Activated effector memory CD4-positive, alpha-beta T cell treated with Interleukin-2 at 50 U/mL for 16 hours (primary cell): ENCODE data around the gene AOX1.
"Not testable (repeated sequence)": the region's sequence is repeated elsewhere in the genome, so short reads cannot be mapped to it uniquely, and the experiment has no call there.

Source experiments
- DNase-seq: peaks from one replicate; pipeline ENCODE4 v3.0.0-alpha.2; 2020

AOX1 gene

GRCh38 chr2:200631287-200631686 lies 45.5 kb downstream of the AOX1 start:
- no peak for DNase-seq

DNA sequence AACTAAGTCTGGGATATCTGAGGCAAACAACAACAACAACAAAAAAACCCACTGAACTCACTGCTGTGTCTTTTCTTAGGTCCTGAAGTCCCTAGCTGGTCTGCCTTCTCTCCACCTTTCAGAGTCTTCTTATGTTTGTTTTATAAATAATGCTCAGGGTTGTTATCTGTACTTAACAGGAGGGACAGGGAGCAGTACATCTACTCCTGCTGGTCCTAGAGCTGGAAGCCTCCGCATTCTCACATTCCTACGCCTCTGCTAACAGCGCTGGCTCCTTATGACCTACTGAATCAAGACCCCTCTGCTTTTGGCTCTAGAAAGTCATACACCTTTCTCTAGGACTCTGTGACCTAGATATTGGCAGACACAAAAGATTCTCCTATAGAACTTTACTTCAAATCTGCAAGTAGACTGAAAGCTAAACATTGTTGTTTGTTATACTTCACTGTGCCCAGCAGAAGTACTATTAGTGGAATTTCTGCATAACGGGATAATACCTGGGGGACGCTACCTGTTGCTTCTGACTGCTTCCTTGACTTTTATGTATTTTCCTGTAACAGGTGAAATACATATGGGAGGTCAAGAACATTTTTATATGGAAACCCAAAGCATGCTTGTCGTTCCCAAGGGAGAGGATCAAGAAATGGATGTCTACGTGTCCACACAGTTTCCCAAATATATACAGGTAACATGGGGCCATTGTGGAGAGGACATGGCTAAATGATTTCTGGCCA lies 48.6 kb downstream of the AOX1 start:
- no peak for DNase-seq

DNA sequence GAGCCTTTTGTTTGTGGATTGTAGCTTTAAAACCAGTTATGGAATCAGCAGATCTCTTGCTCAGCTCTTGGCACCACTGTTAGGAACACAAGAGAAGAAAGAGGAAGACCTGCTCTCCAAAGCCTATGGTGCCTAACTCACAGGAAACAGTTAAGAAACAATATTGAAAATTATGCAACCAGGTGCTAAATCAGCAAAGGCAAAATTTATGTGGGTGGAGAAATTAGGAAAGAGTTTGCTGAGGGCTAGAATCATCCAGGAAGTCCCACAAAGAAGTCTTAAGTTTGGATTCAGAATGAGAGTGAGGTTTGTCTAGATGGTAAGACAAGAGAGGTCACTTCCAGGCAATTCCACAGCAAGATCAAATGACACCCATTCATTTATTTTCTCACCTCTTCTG lies 49.4 kb downstream of the AOX1 start:
- DNase-seq: no peak

DNA sequence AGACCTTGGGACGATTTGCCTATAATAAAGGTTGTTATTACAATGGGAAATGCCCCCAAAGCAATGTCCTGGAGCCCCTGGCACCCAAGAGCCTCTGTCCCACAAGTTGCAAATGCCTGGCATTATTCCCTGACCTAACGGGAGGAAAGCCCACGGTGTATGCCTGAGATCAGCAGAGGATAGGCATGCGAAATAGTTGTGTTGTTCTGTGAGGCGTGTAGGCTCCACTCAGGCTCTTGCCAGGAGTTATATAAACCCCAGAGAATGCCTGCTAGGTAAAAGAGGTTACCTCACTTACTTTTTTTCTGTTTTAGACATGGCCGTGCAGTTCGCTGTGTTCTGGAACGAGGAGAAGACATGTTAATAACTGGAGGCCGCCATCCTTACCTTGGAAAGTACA lies 52.1 kb downstream of the AOX1 start:
- DNase-seq: no peak

DNA sequence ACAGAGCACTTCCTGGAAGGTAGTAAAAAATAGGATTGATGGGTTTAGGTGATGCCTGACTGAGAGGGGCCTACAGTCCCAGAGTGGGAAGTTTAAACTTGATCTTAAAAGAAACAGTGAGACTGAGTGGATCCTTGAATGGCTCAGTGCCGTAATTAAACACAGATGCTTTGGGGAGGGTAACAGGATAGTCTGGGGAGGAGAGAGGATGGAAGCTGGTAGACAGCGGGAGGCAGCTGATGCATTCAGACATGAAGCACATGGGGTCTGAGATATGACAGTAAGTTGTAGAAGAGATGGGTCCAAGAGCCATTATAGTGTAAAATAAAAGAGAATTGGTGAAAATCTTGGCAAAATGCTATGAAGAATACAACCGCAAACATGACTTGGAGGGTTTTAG lies 54.4 kb downstream of the AOX1 start:
- no peak for DNase-seq

- no peak for DNase-seq
Measured at GRCh38 chr2:200640901-200641300, 55.1 kb downstream of the AOX1 start.

GRCh38 chr2:200648518-200649281 lies 62.9 kb downstream of the AOX1 start:
- DNase-seq: not testable (repeated sequence)

- no peak for DNase-seq
Measured at GRCh38 chr2:200649724-200650123, 63.9 kb downstream of the AOX1 start.

DNA sequence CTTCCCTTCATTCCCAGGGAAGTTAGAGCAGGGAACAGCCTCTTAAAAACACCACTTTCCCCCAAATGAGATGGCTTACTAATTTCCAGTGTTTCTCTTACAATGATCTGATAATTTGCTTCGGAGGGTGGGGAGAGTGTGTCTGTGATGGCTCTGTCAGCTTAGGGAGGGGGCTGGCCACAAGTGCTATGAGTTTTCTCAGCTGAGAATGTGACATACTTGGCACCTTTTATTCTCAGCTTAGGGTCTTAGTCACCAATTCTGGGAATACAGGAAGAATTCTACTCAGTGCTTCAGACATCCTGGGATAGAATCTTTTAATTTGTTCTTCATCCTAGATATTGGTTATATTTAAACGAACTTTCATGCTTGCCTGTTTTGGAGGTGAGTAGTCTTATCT lies 64.4 kb downstream of the AOX1 start:
- DNase-seq: no peak

GRCh38 chr2:200652158-200652557 lies 66.3 kb downstream of the AOX1 start:
- no peak for DNase-seq

- no peak for DNase-seq
Measured at GRCh38 chr2:200653021-200653420, 67.2 kb downstream of the AOX1 start.

DNA sequence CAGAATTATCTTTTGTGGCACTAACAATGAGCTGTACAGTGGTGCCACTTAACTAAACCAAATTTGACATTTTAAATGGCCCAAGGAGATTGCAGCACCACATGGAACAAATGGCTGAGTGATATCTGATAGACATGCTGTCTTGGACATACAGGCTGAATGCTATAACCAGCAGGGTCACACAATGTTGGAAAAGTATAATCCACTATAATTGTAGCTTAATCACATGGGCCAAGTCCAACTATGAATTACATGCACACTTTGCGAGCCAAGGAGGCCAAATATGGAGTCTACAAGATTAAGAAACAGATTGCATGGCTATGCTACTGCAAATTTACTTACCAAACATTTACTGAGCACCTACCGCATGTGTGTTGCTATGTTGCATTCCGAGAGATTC lies 69.0 kb downstream of the AOX1 start:
- no peak for DNase-seq

- DNase-seq: no peak
Measured at GRCh38 chr2:200655918-200656580, 70.2 kb downstream of the AOX1 start.

- no peak for DNase-seq
Measured at GRCh38 chr2:200658278-200658864, 72.6 kb downstream of the AOX1 start.

DNA sequence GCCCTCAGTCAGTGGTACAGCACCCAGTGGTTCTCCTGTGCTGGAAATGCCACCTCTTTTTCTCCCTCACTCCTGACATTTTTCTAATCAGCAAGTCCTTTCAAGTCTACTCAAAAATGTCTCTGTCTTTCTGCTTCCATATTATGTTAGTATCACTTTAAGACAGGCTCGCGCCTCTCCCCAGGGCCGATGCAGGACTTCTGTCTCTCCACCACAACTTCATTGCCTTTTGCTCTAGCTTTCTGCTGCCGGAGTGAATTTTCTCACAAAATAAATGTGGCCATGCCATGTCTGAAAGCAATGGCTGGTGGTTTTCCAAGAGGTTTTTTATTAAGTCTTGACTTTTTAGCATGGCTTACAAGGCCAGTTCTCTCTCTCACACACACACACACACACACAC lies 73.6 kb downstream of the AOX1 start:
- DNase-seq: no peak

DNA sequence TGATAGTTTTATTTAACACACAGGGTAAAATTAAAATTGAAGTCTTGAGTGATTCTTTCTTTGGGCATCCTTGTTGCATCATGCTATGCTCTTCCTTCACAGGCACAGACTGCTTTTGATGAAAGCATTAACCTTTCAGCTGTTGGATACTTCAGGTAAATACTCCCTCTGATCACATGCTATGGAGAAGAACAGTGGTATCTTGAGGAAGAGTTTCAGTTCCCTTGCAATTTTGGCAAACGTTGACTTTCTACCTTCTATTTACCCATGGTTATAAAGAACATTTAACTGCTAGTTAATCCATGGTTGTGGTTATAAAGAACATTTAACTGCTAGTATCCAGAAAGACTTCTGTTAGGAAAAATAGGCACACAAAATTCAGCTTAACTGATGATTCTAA lies 75.7 kb downstream of the AOX1 start:
- no peak for DNase-seq

- DNase-seq: no peak
Measured at GRCh38 chr2:200662727-200663126, 76.9 kb downstream of the AOX1 start.

- DNase-seq: no peak
Measured at GRCh38 chr2:200664770-200665494, 79.1 kb downstream of the AOX1 start.

DNA sequence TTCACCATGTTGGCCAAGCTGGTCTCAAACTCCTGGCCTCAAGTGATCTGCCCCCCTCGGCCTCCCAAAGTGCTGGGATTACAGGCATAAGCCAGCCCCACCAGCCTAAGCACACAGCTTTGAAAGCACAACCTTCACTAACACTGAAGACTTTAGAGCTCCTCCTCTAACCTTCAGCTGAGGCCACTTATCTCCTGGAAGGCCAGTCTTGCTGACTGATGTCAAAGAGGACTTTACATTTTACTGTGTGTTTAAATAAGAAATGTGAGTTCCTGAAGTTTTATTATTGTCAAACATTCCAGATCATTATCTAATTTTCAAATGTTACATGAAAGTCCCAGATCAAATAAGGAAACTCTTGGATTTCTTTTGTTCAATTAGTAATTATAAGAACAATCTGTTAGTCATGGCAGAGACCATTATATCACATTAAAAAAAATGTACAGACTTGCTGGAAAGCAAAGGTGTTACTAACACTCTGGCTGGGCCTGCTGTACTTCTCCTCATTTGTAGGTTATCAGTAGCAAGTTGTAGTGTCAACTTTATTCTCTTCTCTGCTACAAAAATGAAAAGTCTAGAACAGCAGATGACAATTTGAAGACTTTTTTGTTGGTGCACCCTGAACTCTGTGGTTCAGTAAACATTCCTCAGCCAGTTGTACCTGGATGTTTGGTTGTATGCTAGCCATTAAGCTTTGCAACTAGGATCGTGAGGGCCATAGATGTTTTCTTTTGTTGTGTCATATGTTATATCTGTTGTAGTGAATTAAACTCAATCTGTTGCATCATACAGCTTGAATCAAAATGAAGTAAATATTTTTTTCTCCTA lies 80.0 kb downstream of the AOX1 start:
- no peak for DNase-seq

DNA sequence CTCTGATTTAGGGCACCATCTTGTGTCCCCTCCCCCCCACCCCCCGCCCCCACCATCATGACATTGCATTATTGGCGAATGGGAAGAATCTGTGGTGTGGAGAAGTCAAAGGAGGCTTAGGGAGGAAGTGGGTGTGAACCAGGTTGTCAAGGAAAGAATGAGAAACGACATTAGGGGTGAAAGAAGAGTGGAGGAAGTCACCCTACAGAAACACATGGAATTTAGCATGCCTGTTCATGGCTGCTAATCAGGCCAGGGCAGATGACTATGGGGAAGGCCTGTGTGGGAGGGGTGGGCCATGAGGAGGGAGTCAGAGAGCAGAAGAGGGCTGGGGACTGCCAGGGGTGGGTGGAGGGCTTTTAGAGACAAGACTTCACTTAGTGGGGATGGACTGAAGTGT lies 81.6 kb downstream of the AOX1 start:
- no peak for DNase-seq

DNA sequence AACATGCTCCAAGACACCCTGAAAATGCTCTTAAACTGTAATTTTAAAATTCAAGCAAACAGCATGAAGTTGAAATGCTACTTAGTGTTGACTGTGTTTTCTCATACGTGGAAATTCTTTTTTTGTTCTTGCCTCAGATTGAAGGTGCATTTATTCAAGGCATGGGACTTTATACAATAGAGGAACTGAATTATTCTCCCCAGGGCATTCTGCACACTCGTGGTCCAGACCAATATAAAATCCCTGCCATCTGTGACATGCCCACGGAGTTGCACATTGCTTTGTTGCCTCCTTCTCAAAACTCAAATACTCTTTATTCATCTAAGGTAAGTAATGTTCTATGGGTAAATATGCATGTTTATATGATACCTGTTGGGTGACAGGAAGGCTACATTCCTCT lies 82.7 kb downstream of the AOX1 start:
- no peak for DNase-seq

GRCh38 chr2:200669308-200669707 lies 83.5 kb downstream of the AOX1 start:
- DNase-seq: no peak
